DMS53 (cell line): ENCODE measurements around the gene C19orf73.
"Not testable (repeated sequence)": the region's sequence is repeated elsewhere in the genome, so short reads cannot be mapped to it uniquely, and the experiment has no call there.

Experiments
- DNase-seq: peaks from one replicate; lab custom pipeline; 2025; lab: John Stamatoyannopoulos, UW

C19orf73 gene

DNA sequence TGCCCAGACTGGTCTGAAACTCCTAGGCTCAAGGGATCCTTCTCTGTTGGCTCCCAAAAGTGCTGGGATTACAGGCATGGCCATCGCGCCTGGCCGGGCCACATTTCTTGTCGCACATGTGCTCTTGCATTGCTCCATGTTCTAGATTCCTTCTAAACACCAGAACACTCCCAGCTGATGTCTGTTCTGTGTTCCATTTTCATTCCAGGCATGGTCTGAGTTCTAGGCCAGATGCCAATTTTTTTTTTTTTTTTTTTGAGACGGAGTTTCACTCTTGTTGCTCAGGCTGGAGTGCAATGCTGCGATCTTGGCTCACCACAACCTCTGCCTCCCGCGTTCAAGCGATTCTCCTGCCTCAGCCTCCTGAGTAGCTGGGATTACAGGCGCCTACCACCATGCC lies 2.9 kb upstream of the C19orf73 start:
- not testable (repeated sequence) for DNase-seq

DNA sequence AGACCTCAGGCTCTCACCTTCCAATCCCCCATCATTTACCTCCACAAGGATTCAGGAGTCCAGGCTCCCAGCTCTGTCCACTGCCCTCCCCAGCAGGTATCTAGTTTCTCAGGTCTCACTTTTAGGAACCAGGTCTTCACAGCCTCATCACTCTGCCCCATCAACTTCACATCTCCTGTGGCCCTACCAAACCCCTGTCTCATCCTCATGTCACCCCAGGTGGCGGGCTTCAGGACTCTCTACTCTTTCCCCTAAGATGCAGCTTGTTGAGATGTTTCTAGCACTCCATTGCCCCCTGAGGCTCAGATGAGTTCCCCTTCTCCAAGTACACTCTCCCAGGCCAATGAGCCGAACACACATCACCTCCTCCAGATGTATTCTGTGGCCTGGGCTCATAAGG lies 1.9 kb upstream of the C19orf73 start:
- DNase-seq: no peak

GRCh38 chr19:49120325-49120683 lies 1.4 kb upstream of the C19orf73 start:
- no peak for DNase-seq

DNA sequence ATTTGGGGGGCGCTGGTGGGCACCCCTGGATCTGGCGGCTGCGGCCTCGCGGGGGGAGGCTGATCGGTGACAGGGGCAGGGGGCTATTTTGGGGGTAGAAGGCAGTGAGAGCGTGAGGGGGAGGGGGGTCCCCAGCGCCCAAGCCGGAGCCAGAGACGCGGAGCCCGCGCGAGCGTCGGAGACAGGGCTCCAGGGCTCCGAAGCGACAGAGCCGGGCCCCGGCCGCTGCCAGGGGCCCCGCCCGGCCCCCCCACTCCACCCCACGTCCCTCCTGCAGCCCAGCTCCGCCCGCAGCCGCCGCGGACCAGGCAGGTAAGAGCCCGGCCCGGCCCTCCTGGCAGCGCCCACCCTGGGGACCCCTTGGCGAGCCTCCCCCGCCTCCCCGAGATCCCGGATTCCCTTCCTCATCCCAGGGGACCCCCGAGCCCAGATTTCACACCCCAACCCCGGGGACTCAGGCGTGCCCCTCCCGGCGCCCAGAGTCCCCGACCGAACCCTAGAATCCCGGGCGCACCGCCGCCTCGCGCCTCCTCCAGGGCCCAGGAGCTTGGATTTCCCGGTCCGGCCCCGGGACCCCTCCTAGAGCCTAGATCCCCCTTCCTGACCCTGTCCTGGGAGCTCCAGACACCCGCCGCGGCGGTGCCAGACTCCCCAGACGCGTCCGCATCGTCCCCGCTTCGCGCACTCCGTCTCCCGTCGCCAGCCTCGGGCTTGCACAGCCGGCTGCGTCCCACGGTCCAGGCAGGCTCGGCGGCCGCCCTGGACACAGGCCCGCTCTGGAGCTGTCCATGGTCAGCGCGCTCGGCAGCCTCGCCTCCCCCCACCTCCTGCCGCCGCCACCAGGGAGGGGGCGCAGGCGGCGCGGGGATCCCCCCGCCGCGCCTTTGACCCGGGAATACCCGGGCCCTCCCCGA lies 725 bp upstream of the C19orf73 start, which contains the start of gene PPFIA3:
PPFIA3 (plus strand) TSS at position 134 of the 914 bp plus-strand sequence. CDS start 8,330 bp downstream, outside the sequence.
- DNase-seq: peak; percentile 73

DNA sequence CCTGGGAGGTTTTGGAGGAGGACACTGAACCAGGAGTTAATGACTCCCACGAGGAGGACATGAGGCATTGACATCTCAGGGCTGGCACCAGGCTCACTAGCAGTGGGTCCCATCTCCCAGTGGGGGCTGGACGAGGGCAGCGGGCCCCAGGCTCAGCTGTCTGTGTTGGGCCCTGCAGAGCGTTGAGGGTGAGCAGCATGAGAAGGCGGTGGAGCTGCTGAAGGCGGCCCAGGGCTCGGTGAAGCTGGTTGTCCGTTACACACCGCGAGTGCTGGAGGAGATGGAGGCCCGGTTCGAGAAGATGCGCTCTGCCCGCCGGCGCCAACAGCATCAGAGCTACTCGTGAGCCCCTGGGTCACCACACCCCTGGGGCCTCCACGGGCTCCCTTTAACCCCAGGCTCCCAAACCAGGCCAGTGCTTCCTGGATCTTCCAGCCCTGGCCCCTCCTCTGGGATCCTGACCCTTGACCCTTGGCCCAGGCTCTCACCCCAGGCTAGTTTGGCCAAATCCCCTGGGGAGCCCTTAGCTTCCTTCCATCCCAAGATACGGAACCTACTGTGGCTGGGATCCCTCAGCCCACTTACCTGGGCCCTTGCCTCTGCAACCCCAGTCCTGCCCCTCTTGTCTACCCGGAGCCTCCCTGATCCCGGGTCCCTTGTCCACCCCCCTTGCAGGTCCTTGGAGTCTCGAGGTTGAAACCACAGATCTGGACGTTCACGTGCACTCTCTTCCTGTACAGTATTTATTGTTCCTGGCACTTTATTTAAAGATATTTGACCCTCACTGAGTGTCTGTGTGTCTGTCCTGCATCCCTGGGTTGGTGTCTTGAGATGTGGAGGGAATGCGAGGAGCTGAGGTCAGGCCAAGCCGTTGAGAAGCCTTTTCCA lies 1.0 kb downstream of the C19orf73 start:
- no peak for DNase-seq

- DNase-seq: no peak
Observed at GRCh38 chr19:49116544-49116943, 2.4 kb downstream of the C19orf73 start.

- DNase-seq: peak; percentile 59
Observed at GRCh38 chr19:49114630-49115363, 4.1 kb downstream of the C19orf73 start.

- peak; percentile 81 for DNase-seq
Observed at GRCh38 chr19:49113762-49114629, 4.9 kb downstream of the C19orf73 start, which contains the start of gene LIN7B. TSS of gene LIN7B (plus strand) at chr19:49114370. CDS start at chr19:49114405, 35 bp downstream.

- DNase-seq: no peak
Observed at GRCh38 chr19:49111218-49111998, 7.5 kb downstream of the C19orf73 start.

DNA sequence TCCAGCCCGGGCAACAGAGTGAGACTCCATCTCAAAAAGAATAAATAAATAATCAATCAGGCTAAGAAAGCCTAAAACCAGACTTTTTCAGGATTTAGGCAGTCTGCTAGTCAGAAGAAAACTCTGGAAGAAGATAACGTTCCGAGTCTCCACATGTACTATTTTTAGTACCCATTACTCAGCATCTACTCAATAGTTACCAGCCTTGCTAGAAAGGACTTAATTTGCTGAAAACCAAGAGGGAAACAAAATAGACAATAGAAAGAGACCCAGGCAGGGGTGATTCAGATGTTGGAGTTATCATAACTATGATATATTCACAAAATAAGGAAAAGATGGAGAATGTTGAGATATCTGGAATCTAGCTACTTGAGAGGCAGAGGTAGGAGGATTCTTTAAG lies 8.4 kb downstream of the C19orf73 start:
- no peak for DNase-seq

- DNase-seq: no peak
Observed at GRCh38 chr19:49109569-49110233, 9.2 kb downstream of the C19orf73 start.

DNA sequence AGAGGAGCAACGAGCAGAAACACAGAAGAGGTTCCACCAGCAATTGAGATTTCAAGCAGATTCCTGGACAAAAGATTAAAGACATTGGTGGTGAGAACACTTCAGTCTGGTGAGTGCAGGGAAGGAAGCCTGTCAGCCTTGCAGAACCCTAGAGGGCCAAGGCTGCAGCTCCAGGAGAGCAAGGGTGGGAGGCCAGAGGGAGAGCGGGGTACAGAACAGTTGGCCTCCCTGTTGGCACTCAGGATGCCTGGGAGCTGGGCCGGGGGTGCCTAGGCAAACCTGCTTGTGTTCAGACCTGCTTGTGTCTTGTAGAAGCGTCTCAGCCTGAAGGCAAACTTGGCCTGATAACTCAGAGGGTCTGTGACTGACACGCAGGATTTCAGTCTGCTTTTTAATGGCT lies 9.9 kb downstream of the C19orf73 start:
- DNase-seq: no peak

DNA sequence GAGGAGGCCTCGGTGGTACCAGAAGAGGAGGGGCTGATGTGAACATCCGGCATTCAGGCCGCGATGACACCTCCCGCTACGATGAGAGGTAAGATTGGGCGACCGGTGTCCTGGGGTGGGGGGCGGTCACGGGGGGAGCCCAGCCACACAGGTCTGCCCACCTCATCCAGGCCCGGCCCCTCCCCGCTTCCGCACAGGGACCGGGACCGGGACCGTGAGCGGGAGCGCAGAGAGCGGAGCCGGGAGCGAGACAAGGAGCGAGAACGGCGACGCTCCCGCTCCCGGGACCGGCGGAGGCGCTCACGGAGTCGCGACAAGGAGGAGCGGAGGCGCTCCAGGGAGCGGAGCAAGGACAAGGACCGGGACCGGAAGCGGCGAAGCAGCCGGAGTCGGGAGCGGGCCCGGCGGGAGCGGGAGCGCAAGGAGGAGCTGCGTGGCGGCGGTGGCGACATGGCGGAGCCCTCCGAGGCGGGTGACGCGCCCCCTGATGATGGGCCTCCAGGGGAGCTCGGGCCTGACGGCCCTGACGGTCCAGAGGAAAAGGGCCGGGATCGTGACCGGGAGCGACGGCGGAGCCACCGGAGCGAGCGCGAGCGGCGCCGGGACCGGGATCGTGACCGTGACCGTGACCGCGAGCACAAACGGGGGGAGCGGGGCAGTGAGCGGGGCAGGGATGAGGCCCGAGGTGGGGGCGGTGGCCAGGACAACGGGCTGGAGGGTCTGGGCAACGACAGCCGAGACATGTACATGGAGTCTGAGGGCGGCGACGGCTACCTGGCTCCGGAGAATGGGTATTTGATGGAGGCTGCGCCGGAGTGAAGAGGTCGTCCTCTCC lies 11.1 kb downstream of the C19orf73 start:
- no peak for DNase-seq

DNA sequence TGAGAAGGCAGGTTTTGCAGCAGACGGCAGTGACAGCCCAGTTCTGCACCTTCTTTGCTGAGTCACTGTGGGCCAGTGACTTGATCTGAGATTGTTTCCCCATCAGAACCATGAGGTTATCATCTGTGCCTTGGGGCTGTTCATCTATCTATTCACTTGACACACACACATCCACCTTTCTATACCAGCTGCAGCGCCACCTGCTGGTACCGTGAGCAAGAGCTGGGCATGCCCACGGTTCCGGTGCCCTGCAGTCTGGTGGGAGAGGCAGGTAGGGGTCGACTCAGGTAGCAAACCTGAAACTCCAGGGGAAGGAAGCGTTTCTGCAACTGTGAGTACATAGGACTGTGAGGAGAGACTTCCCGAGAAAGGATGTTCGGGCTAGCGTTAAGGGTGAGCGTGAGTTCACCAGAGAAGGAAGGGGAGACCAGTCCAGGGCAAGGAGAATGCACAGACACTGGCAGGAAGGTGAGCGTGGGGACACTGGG lies 12.3 kb downstream of the C19orf73 start:
- peak; percentile 85 for DNase-seq

GRCh38 chr19:49104229-49104864 lies 14.6 kb downstream of the C19orf73 start:
- DNase-seq: no peak

- DNase-seq: no peak
Observed at GRCh38 chr19:49103331-49104085, 15.4 kb downstream of the C19orf73 start.

GRCh38 chr19:49102303-49102702 lies 16.6 kb downstream of the C19orf73 start:
- DNase-seq: no peak
